ENCODE measurements around the gene C9orf78. TPM values are rescaled to one million over a fixed set of nuclear protein-coding genes. Genes with fewer than 3 reads are reported as not detected.

Gene C9orf78
- total RNA-seq, 4 donors from 2014 or later = 31.2 to 92.3 (median 51.5) TPM

DNA sequence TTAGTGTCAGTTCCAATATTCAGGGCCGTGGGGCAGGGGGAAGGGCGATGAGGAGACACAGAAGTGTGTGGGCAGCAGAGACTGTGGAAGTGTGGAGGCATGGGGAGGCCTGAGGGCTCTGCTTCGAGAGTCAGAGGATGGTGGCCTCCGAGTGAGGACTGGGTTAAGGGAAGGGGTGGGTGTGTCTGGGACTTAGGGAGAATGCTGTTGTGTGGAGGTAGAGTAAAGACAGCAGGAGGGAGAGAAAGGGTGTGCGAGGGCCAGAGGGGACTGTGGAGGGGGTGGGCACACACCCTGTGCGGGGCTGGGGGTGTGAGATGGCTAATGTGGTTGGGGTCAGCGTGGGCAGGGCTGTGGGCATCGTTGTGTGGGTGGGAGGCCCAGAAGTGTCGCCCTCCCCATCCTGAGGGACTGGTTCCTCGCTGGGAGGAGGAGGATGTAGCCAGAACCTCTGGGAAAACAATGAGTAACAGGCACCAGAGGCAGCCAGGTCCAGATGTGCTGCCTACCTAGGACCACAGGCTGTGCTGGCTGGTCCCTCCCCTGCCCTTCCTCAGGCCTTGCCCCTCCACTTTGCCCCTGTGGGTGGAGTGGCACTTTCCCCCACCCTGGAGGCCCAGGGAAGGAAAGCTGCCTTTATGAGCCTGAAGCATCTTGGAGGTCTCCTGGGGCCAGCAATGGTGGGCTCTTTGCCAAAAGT is 4.4 kb upstream of the C9orf78 start:
- no peak for DNase-seq
- intact Hi-C loops (cut with DNase I) = no loop called here
- H3K4me1 ChIP-seq = peaks cover 12 to 49% (median 15%) of the 10 kb centered on the region in 3 donors

DNA sequence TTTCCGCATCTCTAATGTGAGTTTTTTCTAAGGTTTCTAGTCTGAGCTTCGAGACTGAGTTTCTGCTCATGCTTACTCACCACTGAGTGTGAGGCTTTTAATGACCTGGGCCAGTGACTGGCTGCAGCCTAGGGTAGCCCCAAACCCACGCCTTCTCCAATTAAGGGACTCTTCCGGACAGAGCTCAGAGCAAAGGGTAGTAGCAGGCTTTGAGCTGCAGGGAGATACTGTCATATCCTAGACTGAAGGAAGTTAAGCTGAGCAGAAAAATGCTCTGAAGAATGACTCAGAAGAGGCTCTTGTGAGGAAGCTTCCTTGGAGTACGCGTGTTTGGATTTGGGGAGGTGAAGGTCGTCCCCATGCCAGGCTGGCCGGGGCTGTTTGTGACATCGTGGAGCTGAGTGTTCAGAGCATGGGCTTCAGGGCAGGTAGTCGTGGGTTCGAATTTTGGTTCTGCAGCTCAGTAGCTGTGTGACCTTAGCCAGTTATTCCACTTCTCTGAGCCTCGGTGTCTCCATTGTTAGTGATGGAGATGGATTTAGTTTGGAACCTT is 3.7 kb upstream of the C9orf78 start:
- TF ChIP-seq, protein P1, sequence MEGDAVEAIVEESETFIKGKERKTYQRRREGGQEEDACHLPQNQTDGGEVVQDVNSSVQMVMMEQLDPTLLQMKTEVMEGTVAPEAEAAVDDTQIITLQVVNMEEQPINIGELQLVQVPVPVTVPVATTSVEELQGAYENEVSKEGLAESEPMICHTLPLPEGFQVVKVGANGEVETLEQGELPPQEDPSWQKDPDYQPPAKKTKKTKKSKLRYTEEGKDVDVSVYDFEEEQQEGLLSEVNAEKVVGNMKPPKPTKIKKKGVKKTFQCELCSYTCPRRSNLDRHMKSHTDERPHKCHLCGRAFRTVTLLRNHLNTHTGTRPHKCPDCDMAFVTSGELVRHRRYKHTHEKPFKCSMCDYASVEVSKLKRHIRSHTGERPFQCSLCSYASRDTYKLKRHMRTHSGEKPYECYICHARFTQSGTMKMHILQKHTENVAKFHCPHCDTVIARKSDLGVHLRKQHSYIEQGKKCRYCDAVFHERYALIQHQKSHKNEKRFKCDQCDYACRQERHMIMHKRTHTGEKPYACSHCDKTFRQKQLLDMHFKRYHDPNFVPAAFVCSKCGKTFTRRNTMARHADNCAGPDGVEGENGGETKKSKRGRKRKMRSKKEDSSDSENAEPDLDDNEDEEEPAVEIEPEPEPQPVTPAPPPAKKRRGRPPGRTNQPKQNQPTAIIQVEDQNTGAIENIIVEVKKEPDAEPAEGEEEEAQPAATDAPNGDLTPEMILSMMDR (IDR thresholded peaks at IDR 0.05) = no peak
- no peak for TF ChIP-seq POLR2A (IDR thresholded peaks at IDR 0.05)
- Histone ChIP-seq H3K4me3 (no peak overlapping the region), H3K4me1 (peaks cover 15 to 55% (median 22%) of the 10 kb centered on the region in 3 donors), H3K36me3 (peaks cover 0 to 14% (median 0%) of the 10 kb centered on the region in 3 donors), H3K9me3 (no peaks in the 10 kb centered on the region), H3K27me3 (no peaks in the 10 kb centered on the region), H3K27ac (peak overlapping the region in 1 of 4 donors; percentile 23)
- WGBS, 2 donors = 69 to 71% methylated on average over 9 to 10 of the region's 12 CpGs
- intact Hi-C loops (cut with DNase I) = no loop called here
- no peak for DNase-seq

More for the DNA sequence above, 4.4 kb upstream of the C9orf78 start:
- Histone ChIP-seq H3K36me3 (peaks cover 0 to 14% (median 0%) of the 10 kb centered on the region in 3 donors), H3K9me3 (no peaks in the 10 kb centered on the region), H3K27ac (peak overlapping the region in 1 of 4 donors; percentile 23), H3K4me3 (no peak overlapping the region), H3K27me3 (no peaks in the 10 kb centered on the region)
- TF ChIP-seq POLR2A (IDR thresholded peaks at IDR 0.05) = no peak
- TF ChIP-seq, protein P1 (IDR thresholded peaks at IDR 0.05) = no peak
- 72 to 73% methylated on average over 10 of the region's 10 CpGs for WGBS, 2 donors

DNA sequence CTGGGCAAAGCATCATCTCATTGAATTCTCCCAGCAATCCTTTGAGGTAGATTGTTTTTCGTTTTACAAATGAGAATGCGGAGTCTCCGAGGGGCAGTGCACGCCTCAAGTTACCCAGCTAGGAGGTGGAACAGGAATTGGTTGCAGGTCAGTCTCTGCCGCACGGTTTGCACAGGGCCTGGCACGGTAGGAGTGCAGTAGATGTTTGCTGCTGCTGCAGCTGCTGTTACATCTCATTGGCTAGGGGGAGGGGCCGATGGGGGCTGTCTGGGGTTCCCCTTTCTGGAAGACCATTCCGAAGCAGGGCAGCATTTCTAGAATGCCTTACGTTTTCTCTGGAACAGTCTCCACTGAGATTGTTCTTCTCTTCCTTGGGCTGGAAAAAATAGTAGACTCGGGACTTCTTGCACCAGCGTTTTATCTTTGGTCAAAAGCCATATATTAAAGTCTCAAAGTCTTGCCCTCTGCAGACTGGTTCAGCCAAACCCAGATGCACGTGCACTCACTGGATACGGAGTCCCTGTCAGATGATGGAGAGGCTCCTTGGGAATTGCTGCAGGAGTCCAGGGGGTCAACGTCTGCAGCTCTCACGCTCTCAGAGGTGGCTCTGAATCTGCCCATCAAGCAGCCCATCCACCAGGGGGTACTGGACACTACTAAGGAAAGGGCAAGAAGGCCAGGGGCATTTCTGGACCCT is 1.4 kb upstream of the C9orf78 start:
- no peaks in the 10 kb centered on the region for H3K27me3 ChIP-seq
- H3K4me1 ChIP-seq = peaks cover 15 to 63% (median 28%) of the 10 kb centered on the region in 3 donors
- H3K9me3 ChIP-seq = no peaks in the 10 kb centered on the region
- DNase-seq = no peak
- no peak for TF ChIP-seq POLR2A (IDR thresholded peaks at IDR 0.05)
- TF ChIP-seq, protein P1 (IDR thresholded peaks at IDR 0.05) = no peak
- WGBS, 2 donors = 21 to 80% methylated on average over 2 to 10 of the region's 16 CpGs
- H3K36me3 ChIP-seq = peaks cover 0 to 23% (median 5%) of the 10 kb centered on the region in 3 donors
- H3K4me3 ChIP-seq = peak overlapping the region; percentile 76 to 99 (median 85)
- peak overlapping the region in 3 of 4 donors; percentile 90 to 92 (median 92) for H3K27ac ChIP-seq
- intact Hi-C loops (cut with DNase I) = no loop called here

DNA sequence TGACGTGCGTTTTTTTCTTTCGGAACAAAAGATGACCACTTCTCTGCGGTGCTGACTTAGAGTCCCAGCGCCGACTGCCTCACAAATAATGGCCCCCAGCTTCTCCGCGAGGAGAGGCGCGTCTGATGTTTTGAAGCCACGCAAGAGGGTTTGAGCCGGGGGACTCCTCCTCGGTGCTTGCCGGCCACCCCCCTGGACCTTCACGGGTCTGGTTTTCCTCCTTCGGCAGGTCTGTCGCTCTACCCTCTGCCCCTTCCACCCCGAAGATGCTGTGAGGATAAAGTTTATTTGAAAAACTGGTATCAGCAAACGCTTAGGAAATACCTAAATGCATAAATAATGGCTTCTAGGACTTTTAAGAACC is 767 bp upstream of the C9orf78 start:
- intact Hi-C loops (cut with DNase I) = no loop called here
- Histone ChIP-seq H3K27ac (peak overlapping the region; percentile 90 to 93 (median 92)), H3K4me3 (peak overlapping the region; percentile 76 to 99 (median 85)), H3K9me3 (no peaks in the 10 kb centered on the region), H3K36me3 (peaks cover 0 to 26% (median 11%) of the 10 kb centered on the region in 3 donors), H3K4me1 (peaks cover 15 to 63% (median 28%) of the 10 kb centered on the region in 3 donors), H3K27me3 (no peaks in the 10 kb centered on the region)
- DNase-seq = no peak
- 0 to 1% methylated on average over 16 to 19 of the region's 19 CpGs for WGBS, 2 donors
- TF ChIP-seq, protein P1 (IDR thresholded peaks at IDR 0.05) = no peak
- TF ChIP-seq POLR2A (IDR thresholded peaks at IDR 0.05) = no peak

All from esophagus squamous epithelium (tissue), 5 donors.